Suprapubic skin (tissue), 4 donors: ENCODE results near the gene IARS2. TPM values are rescaled to one million over a fixed set of nuclear protein-coding genes. Genes with fewer than 3 reads are reported as not detected.

Source experiments
- DNase-seq, 2 donors: peaks; one replicate each; pipeline ENCODE4 v3.0.0-alpha.2; 2019; ENCODE audit warnings: low spot score in 2 of 2
- H3K27ac ChIP-seq: fragments of 200-600 bp; sonication (generic); one replicate; pipeline ENCODE4 v1.5.1; 2019
- H3K27me3 ChIP-seq: fragments of 200-600 bp; sonication (generic); one replicate; pipeline ENCODE4 v1.5.1; 2019
- H3K36me3 ChIP-seq: fragments of 200-600 bp; sonication (generic); one replicate; pipeline ENCODE4 v1.5.1; 2019
- H3K4me1 ChIP-seq: fragments of 200-600 bp; sonication (generic); one replicate; pipeline ENCODE4 v1.5.1; 2019
- H3K4me3 ChIP-seq: fragments of 200-600 bp; sonication (generic); one replicate; pipeline ENCODE4 v1.5.1; 2019; ENCODE audit warnings: mild to moderate bottlenecking
- H3K9me3 ChIP-seq: fragments of 200-600 bp; sonication (generic); one replicate; pipeline ENCODE4 v1.5.1; 2019
- CTCF ChIP-seq, 2 donors: fragments of 200-600 bp in 1 of 2; fragments of 450-650 bp in 1 of 2; sonication (generic) in 1 of 2; IDR thresholded peaks; one replicate each; pipeline ENCODE4 v1.5.1; 2016 to 2019; ENCODE audit warnings: antibody characterized with exemption in 2 of 2, mild to moderate bottlenecking in 1 of 2, moderate library complexity in 1 of 2
- EP300 ChIP-seq: sonication (generic); formaldehyde crosslinking; IDR thresholded peaks from one replicate; pipeline ENCODE4 v1.6.1; 2017; ENCODE audit warnings: antibody characterized with exemption
- POLR2A ChIP-seq, 2 donors: fragments of 450-650 bp; IDR thresholded peaks; one replicate each; pipeline ENCODE4 v1.6.1; 2017; ENCODE audit warnings: antibody characterized with exemption in 2 of 2, mild to moderate bottlenecking in 2 of 2, moderate library complexity in 2 of 2
- POLR2AphosphoS5 ChIP-seq, 3 donors: sonication (generic); formaldehyde crosslinking; IDR thresholded peaks; one replicate each; pipeline ENCODE4 v1.6.1; 2017; ENCODE audit warnings: antibody characterized with exemption in 3 of 3
- WGBS: methylation state at CpG from one replicate; pipeline ENCODE4 v1.1.5; 2018; 5-methylcytosine and 5-hydroxymethylcytosine counted together
- total RNA-seq, 4 donors: library from RNA; depleted of rRNA; stranded (reverse); fragments of >200 nt; gene quantifications; one replicate each; pipeline ENCODE4 v1.1.0, GENCODE V29; 2016

The IARS2 gene
- total RNA-seq, 4 donors from 2014 or later: 49.7 to 73.3 (median 64.6) TPM

GRCh38 chr1:220176540-220176939 is 82.6 kb downstream of the IARS2 start:
- no peak for TF ChIP-seq CTCF (IDR thresholded peaks at IDR 0.05)
- TF ChIP-seq POLR2A (IDR thresholded peaks at IDR 0.05): no peak
- no peak for TF ChIP-seq POLR2AphosphoS5 (IDR thresholded peaks at IDR 0.05)
- no peak for TF ChIP-seq EP300
- no peak overlapping the region for H3K4me3 ChIP-seq
- no peaks in the 10 kb centered on the region for H3K9me3 ChIP-seq
- H3K27ac ChIP-seq: no peak overlapping the region
- 100% methylated on average over 1 of the region's 1 CpG for WGBS
- no peak for DNase-seq
- peaks cover 46% of the 10 kb centered on the region for H3K36me3 ChIP-seq
- H3K4me1 ChIP-seq: no peaks in the 10 kb centered on the region
- H3K27me3 ChIP-seq: no peaks in the 10 kb centered on the region

- H3K4me3 ChIP-seq: no peak overlapping the region
- no peaks in the 10 kb centered on the region for H3K4me1 ChIP-seq
- TF ChIP-seq POLR2AphosphoS5 (IDR thresholded peaks at IDR 0.05) (no peak), CTCF (IDR thresholded peaks at IDR 0.05) (no peak), POLR2A (IDR thresholded peaks at IDR 0.05) (no peak), EP300 (no peak)
- no peaks in the 10 kb centered on the region for H3K27me3 ChIP-seq
- WGBS: 56% methylated on average over 1 of the region's 1 CpG
- H3K27ac ChIP-seq: no peak overlapping the region
- peaks cover 45% of the 10 kb centered on the region for H3K36me3 ChIP-seq
- DNase-seq: no peak
- no peaks in the 10 kb centered on the region for H3K9me3 ChIP-seq
These were observed 88.2 kb downstream of the IARS2 start for GRCh38 chr1:220182111-220182510.

GRCh38 chr1:220182656-220183055 is 88.7 kb downstream of the IARS2 start:
- H3K27ac ChIP-seq: no peak overlapping the region
- no peak for DNase-seq
- peaks cover 45% of the 10 kb centered on the region for H3K36me3 ChIP-seq
- H3K4me3 ChIP-seq: no peak overlapping the region
- 74% methylated on average over 2 of the region's 2 CpGs for WGBS
- no peaks in the 10 kb centered on the region for H3K4me1 ChIP-seq
- no peaks in the 10 kb centered on the region for H3K9me3 ChIP-seq
- no peaks in the 10 kb centered on the region for H3K27me3 ChIP-seq
- TF ChIP-seq POLR2A (IDR thresholded peaks at IDR 0.05) (no peak), CTCF (IDR thresholded peaks at IDR 0.05) (no peak)

GRCh38 chr1:220184506-220184905 is 90.6 kb downstream of the IARS2 start:
- H3K36me3 ChIP-seq: peaks cover 52% of the 10 kb centered on the region
- no peaks in the 10 kb centered on the region for H3K27me3 ChIP-seq
- WGBS: 85% methylated on average over 1 of the region's 1 CpG
- no peaks in the 10 kb centered on the region for H3K4me1 ChIP-seq
- DNase-seq: no peak
- no peaks in the 10 kb centered on the region for H3K9me3 ChIP-seq
- no peak for TF ChIP-seq POLR2A (IDR thresholded peaks at IDR 0.05)
- no peak for TF ChIP-seq POLR2AphosphoS5 (IDR thresholded peaks at IDR 0.05)
- no peak for TF ChIP-seq CTCF (IDR thresholded peaks at IDR 0.05)
- TF ChIP-seq EP300: no peak
- no peak overlapping the region for H3K4me3 ChIP-seq
- no peak overlapping the region for H3K27ac ChIP-seq

- Histone ChIP-seq H3K27ac (no peak overlapping the region), H3K9me3 (no peaks in the 10 kb centered on the region), H3K36me3 (peaks cover 55% of the 10 kb centered on the region), H3K4me3 (no peak overlapping the region), H3K27me3 (no peaks in the 10 kb centered on the region), H3K4me1 (no peaks in the 10 kb centered on the region)
- WGBS: 90% methylated on average over 2 of the region's 2 CpGs
- DNase-seq: no peak
- TF ChIP-seq CTCF (IDR thresholded peaks at IDR 0.05) (no peak), POLR2AphosphoS5 (IDR thresholded peaks at IDR 0.05) (no peak), POLR2A (IDR thresholded peaks at IDR 0.05) (no peak), EP300 (no peak)
These were observed 92.8 kb downstream of the IARS2 start for GRCh38 chr1:220186752-220187151.
